Stimulated activated naive CD8-positive, alpha-beta T cell treated with anti-CD3 and anti-CD28 coated beads, Interleukin-15, Interleukin-2, amounts not matched to agents 100 ng/mL and 50 ng/mL, for 24 hours (primary cell): ENCODE data around the gene TAOK1.
"Not testable (repeated sequence)": the region's sequence is repeated elsewhere in the genome, so short reads cannot be mapped to it uniquely, and the experiment has no call there.

Experiments
- H3K27ac Mint-ChIP-seq: one replicate; pipeline ENCODE4 v1.8.0; 2021; ENCODE audit warnings: mild to moderate bottlenecking, mixed read lengths
- H3K27me3 Mint-ChIP-seq: one replicate; pipeline ENCODE4 v1.8.0; 2021; ENCODE audit warnings: mixed read lengths
- H3K36me3 Mint-ChIP-seq: one replicate; pipeline ENCODE4 v1.8.0; 2021; ENCODE audit warnings: low read depth, mixed read lengths
- H3K4me1 Mint-ChIP-seq: one replicate; pipeline ENCODE4 v1.8.0; 2021; ENCODE audit warnings: low read depth, mixed read lengths
- H3K4me3 Mint-ChIP-seq: one replicate; pipeline ENCODE4 v1.8.0; 2021; ENCODE audit warnings: mild to moderate bottlenecking, mixed read lengths
- H3K9me3 Mint-ChIP-seq: one replicate; pipeline ENCODE4 v1.8.0; 2021; ENCODE audit warnings: mixed read lengths

Gene TAOK1

DNA sequence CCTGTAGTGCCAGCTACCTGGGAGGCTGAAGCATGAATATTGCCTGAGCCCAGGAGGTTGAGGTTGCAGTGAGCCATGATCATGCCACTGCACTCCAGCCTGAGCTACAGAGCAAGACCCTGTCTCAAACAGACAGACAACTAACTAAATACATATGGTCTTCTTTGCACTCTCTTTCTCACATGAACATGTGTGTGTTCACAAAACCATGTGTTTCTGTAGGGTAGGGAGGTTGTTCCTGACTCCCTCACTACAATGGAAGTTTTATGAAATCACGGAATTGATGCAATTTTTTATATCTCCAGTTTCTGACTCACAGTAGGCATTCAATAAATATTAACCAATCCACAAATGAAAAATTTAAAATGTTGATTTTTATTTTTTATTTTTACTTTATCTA lies 128.2 kb downstream of the TAOK1 start:
- no peak overlapping the region for H3K27ac Mint-ChIP-seq
- H3K27me3 Mint-ChIP-seq: no peaks in the 10 kb centered on the region

DNA sequence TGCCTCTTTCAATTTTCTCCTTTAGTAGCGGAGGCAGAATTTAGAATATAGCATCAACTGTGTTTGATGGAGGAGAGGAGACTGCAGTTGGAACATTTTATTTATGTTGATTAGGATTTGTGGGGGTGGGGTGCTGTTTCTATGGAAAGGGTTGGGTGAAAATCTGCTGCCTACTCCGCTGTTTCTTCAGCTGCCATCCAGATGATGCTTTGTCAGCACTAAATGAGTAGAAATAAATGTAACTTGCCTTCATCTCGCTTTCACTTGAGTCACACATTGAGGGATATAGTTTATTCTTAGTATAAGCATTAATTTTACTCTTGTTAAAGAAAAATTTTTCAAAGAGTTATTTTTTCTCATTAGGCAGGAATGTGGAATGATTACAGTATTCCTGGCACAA lies 134.5 kb downstream of the TAOK1 start:
- Mint-ChIP-seq H3K27me3 (no peaks in the 10 kb centered on the region), H3K4me1 (no peaks in the 10 kb centered on the region)

More for the DNA sequence above, 128.2 kb downstream of the TAOK1 start:
- no peaks in the 10 kb centered on the region for H3K4me1 Mint-ChIP-seq
- no peak overlapping the region for H3K4me3 Mint-ChIP-seq
- H3K36me3 Mint-ChIP-seq: peaks cover 34% of the 10 kb centered on the region
- H3K9me3 Mint-ChIP-seq: no peaks in the 10 kb centered on the region

DNA sequence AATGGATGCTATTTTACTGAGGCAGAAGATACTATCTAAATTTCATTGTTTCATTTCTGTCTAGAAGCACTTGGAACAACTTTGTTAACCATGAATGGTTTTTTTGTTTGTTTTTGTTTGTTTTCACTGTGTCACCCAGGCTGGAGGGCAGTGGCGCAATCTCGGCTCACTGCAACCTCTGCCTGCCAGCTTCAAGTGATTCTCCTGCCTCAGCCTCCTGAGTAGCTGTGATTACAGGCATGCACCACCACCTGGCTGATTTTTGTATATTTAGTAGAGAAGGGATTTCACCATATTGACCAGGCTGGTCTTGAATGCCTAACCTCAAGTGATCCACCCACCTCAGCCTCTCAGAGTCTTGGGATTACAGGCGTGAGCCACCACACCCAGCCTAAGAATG lies 136.2 kb downstream of the TAOK1 start:
- Mint-ChIP-seq H3K4me1 (no peaks in the 10 kb centered on the region), H3K27me3 (no peaks in the 10 kb centered on the region), H3K9me3 (no peaks in the 10 kb centered on the region), H3K27ac (no peak overlapping the region), H3K4me3 (no peak overlapping the region), H3K36me3 (peaks cover 22% of the 10 kb centered on the region)

More for the DNA sequence above, 134.5 kb downstream of the TAOK1 start:
- Mint-ChIP-seq H3K27ac (no peak overlapping the region), H3K4me3 (no peak overlapping the region), H3K9me3 (no peaks in the 10 kb centered on the region), H3K36me3 (peaks cover 18% of the 10 kb centered on the region)

DNA sequence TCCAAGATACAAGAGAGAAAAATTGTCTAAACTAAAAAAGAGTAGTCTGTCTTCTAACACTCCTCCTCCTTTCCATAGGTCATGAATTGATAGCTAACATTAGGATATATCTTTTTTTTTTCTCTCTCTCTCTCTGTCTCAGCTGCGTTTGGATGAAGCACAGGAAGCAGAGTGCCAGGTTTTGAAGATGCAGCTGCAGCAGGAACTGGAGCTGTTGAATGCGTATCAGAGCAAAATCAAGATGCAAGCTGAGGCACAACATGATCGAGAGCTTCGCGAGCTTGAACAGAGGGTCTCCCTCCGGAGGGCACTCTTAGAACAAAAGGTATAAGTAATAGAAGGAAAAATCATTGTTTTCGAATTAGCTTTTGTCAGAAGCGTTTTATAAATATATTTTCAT lies 143.8 kb downstream of the TAOK1 start:
- H3K4me1 Mint-ChIP-seq: no peaks in the 10 kb centered on the region
- H3K27ac Mint-ChIP-seq: no peak overlapping the region
- no peaks in the 10 kb centered on the region for H3K27me3 Mint-ChIP-seq
- no peaks in the 10 kb centered on the region for H3K9me3 Mint-ChIP-seq
- no peak overlapping the region for H3K4me3 Mint-ChIP-seq
- H3K36me3 Mint-ChIP-seq: peaks cover 30% of the 10 kb centered on the region

DNA sequence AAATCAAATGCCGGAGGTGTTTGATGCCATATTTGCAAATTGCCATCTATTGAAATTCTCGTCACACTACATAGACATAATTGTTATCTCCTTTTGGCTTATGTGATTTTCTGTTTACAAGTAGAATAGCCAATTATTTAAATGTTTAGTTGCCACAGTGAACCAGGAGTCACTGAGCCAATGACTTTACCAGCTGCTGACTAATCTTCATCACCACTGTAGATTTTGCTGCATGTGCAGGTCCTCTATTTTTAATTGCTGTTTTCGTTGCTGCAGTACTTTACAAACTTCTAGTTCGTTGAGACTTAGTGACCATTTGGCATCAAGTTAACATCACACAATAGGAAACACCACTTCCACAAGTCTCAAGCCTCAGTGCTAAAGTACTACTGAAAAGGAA lies 153.9 kb downstream of the TAOK1 start:
- Mint-ChIP-seq H3K4me3 (no peak overlapping the region), H3K4me1 (peaks cover 9% of the 10 kb centered on the region), H3K27ac (no peak overlapping the region), H3K36me3 (peaks cover 29% of the 10 kb centered on the region), H3K9me3 (no peaks in the 10 kb centered on the region), H3K27me3 (no peaks in the 10 kb centered on the region)

DNA sequence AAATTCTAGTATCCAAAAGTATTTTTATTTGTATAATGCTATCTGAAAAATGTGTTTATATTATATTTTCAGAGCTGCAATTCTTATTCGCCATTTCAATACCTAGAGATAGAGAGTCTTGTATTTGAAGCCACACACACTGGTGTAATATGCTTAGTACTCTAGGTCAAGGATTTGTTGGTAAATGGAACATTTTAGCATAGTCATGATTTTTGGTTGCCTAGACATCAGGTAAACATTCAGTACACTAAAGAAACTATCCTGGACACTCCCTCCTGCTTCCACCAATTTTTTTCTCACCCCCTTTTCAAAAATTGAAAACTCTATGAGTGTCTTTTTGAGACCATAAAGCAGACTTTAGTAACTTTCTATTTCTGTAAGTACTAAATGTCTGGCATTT lies 155.9 kb downstream of the TAOK1 start:
- H3K27ac Mint-ChIP-seq: no peak overlapping the region

DNA sequence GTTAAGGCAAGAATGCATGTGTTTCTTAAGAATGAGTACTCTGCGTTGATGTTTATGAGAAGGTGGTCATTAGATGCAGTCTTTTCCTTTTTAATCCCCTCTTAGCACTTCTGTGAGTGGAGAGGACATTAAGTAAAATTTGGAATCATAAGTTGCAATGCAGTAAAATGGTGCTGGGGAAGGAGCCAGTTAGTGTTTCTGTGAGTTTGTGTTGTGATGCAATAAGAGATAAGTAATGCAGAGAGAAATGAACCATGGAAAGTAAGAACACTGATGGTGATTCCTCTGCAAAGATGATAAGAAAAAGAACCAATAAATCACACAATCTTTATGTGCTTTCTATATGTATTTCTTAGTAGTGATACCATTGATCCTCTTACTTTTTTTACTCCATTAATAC lies 156.7 kb downstream of the TAOK1 start:
- H3K4me1 Mint-ChIP-seq: peaks cover 15% of the 10 kb centered on the region
- no peaks in the 10 kb centered on the region for H3K27me3 Mint-ChIP-seq
- H3K27ac Mint-ChIP-seq: no peak overlapping the region
- peaks cover 19% of the 10 kb centered on the region for H3K36me3 Mint-ChIP-seq
- H3K9me3 Mint-ChIP-seq: no peaks in the 10 kb centered on the region
- H3K4me3 Mint-ChIP-seq: no peak overlapping the region

More for the DNA sequence above, 155.9 kb downstream of the TAOK1 start:
- Mint-ChIP-seq H3K4me3 (no peak overlapping the region), H3K4me1 (peaks cover 15% of the 10 kb centered on the region), H3K9me3 (no peaks in the 10 kb centered on the region), H3K36me3 (peaks cover 19% of the 10 kb centered on the region), H3K27me3 (no peaks in the 10 kb centered on the region)

DNA sequence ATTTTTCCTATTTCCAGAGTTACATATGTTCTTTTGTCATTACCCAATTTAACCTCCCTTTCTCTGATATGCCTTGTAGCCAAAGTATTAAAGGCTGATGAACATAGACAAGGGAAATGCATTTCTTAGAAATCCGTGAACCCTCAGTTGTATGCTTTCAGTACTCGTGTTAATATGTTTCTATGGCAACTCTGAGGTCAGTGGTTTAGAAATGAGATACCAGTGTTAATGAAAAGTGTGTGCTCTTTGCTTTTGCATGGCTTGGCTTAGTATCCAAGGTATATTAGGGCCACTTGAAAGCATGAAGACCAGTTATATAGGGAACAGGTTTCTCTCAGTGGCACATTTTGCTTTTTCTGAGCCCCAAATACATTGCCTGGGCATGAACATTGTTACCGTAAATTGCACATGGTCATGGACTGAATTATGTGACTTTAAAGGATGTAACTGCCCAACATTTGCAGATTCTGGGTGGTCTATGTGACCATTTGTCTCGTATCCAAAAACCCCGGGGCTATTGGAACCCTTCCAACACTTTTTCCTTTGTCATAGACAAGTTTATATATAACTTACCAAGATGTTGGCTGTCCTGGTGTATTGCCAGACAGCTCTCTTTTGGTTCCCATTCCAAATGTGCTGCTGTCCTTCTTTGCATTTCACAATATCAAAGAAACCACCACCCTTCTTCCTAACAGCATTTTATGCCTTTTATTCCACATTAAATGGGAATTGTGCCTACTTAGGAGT lies 159.2 kb downstream of the TAOK1 start:
- H3K4me1 Mint-ChIP-seq: peaks cover 15% of the 10 kb centered on the region
- no peaks in the 10 kb centered on the region for H3K27me3 Mint-ChIP-seq
- no peak overlapping the region for H3K4me3 Mint-ChIP-seq
- H3K27ac Mint-ChIP-seq: no peak overlapping the region
- no peaks in the 10 kb centered on the region for H3K9me3 Mint-ChIP-seq
- peaks cover 6% of the 10 kb centered on the region for H3K36me3 Mint-ChIP-seq

DNA sequence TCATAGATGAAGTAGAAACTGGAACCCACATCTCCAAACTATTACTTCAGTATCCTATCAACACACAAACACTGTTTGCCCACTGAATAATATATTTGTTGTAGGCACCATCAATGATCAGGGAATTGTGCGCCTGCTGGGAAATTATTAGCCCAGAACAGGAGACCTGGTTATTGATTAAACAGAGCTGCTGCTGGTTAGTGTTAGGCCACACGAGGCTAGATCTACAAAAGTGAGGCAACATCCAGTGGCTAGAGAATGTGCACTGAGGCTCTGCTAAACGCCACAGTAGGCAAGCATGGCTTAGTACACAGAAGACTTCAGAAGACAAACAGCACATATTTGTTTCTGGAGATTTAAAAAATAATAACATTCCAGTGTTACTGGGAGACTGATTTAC lies 165.7 kb downstream of the TAOK1 start:
- H3K4me1 Mint-ChIP-seq: peaks cover 33% of the 10 kb centered on the region
- H3K27me3 Mint-ChIP-seq: no peaks in the 10 kb centered on the region
- H3K9me3 Mint-ChIP-seq: no peaks in the 10 kb centered on the region
- H3K27ac Mint-ChIP-seq: no peak overlapping the region
- no peak overlapping the region for H3K4me3 Mint-ChIP-seq
- peaks cover 2% of the 10 kb centered on the region for H3K36me3 Mint-ChIP-seq

DNA sequence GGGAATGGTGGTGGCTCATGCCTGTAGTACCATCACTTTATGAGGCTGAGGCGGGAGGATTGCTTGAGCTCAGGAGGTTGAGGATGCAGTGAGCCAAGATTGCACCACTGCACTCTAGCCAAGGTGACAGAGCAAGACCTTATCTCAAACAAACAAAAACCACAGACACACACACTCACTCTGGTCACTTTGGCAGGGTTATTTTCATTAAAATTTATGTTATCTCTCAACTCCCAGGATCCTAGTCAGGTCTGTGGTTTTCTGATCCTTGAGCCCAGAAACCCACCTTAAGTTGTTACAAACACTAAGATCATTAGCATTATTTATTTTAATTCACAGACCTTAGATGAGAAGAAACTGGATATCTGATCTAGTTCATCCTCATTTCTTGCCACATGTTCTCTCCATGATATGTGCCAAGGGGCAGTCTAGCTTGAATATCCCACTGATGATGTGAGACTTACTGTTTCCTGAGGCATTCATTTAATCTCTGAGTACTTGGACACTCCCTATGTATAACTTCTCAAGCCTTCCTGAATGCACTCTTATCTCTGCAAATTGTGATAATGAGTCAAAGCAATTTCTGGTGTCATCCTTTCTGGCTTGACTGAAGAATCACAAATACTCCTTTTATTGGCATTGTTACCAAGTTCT lies 167.0 kb downstream of the TAOK1 start:
- H3K27ac Mint-ChIP-seq: peak overlapping the region; percentile 45
- peaks cover 10% of the 10 kb centered on the region for H3K36me3 Mint-ChIP-seq
- H3K9me3 Mint-ChIP-seq: no peaks in the 10 kb centered on the region
- peaks cover 41% of the 10 kb centered on the region for H3K4me1 Mint-ChIP-seq
- H3K4me3 Mint-ChIP-seq: no peak overlapping the region
- H3K27me3 Mint-ChIP-seq: no peaks in the 10 kb centered on the region

DNA sequence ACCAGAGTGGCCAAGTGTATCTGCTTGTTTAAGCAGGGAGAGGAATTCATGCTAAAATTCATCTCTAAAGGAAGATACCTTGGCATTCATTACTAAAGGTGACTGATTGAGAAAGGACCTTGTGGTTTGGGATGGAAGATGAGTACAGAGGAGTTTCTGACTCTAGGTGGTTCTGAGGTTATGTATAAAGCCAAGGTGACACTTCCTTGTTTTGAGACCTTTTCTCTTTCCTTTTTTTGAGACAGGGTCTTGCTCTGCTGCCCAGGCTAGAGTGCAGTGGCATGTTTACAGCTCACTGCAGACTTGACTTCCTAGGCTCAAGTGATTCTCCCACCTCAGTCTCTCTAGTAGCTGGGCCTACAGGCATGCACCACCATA lies 167.6 kb downstream of the TAOK1 start:
- Mint-ChIP-seq H3K27ac (peak overlapping the region; percentile 45), H3K36me3 (peaks cover 13% of the 10 kb centered on the region), H3K4me3 (no peak overlapping the region), H3K4me1 (peaks cover 46% of the 10 kb centered on the region), H3K27me3 (no peaks in the 10 kb centered on the region), H3K9me3 (no peaks in the 10 kb centered on the region)

DNA sequence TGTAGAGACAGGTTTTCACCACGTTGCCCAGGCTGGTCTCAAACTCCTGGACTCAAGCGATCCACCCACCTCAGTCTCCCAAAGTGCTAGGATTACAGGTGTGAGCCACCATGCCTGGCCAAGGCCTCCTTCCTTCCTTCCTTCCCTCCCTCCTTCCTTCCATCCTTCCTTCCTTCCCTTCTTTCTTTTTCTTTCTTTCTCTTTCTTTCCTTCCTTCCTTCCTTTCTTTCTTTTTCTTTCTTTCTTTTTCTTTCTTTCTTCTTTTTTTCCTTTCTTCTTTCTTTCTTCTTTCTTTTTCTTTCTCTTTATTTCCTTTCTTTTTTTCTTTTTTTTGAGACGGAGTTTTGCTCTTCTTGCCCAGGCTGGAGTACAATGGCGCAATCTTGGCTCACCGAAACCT lies 168.0 kb downstream of the TAOK1 start:
- H3K27me3 Mint-ChIP-seq, H3K27ac Mint-ChIP-seq, H3K9me3 Mint-ChIP-seq, H3K4me3 Mint-ChIP-seq: not testable (repeated sequence)
- Mint-ChIP-seq H3K36me3 (peaks cover 17% of the 10 kb centered on the region), H3K4me1 (peaks cover 50% of the 10 kb centered on the region)

DNA sequence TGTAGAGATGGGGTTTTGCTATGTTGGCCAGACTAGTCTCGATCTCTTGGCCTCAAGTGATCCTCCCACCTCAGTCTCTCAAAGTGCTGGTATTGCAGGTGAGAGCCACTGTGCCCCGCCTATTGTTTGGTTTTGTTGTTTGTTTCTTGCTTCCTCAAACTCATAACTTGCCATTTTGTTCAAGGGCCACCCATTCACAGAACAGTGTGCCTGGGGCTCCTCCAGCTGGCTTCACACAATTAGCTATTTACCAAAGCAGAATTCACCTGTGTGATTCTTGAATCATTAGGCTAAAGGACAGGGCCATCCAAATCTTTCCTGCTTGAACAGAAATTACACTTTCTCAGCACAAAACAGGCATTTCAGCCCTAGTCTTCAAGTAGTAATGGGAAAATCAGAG lies 169.5 kb downstream of the TAOK1 start:
- Mint-ChIP-seq H3K36me3 (peaks cover 17% of the 10 kb centered on the region), H3K9me3 (no peaks in the 10 kb centered on the region), H3K27ac (no peak overlapping the region), H3K4me3 (no peak overlapping the region), H3K4me1 (peaks cover 59% of the 10 kb centered on the region), H3K27me3 (no peaks in the 10 kb centered on the region)

DNA sequence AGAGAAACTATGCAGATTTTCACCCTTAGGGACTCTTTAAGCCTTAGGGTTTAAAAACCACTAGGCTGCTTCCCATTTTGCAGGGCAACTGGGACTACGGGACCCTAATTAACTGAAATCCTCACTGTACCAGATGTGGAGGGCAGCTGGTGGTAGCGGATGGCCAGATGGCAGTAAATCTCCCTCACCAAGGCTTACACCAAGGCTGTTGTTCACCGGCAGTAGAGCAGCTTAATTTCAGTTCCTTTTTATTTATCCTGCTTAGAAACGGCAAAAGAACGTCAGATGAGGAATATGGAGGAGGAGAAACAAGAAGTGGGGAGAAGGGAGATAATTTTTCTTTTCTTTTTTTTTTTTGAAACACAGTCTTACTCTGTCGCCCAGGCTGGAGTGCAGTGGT lies 170.2 kb downstream of the TAOK1 start:
- peaks cover 63% of the 10 kb centered on the region for H3K4me1 Mint-ChIP-seq
- no peaks in the 10 kb centered on the region for H3K27me3 Mint-ChIP-seq
- H3K4me3 Mint-ChIP-seq: no peak overlapping the region
- peaks cover 17% of the 10 kb centered on the region for H3K36me3 Mint-ChIP-seq
- H3K9me3 Mint-ChIP-seq: no peaks in the 10 kb centered on the region
- no peak overlapping the region for H3K27ac Mint-ChIP-seq

DNA sequence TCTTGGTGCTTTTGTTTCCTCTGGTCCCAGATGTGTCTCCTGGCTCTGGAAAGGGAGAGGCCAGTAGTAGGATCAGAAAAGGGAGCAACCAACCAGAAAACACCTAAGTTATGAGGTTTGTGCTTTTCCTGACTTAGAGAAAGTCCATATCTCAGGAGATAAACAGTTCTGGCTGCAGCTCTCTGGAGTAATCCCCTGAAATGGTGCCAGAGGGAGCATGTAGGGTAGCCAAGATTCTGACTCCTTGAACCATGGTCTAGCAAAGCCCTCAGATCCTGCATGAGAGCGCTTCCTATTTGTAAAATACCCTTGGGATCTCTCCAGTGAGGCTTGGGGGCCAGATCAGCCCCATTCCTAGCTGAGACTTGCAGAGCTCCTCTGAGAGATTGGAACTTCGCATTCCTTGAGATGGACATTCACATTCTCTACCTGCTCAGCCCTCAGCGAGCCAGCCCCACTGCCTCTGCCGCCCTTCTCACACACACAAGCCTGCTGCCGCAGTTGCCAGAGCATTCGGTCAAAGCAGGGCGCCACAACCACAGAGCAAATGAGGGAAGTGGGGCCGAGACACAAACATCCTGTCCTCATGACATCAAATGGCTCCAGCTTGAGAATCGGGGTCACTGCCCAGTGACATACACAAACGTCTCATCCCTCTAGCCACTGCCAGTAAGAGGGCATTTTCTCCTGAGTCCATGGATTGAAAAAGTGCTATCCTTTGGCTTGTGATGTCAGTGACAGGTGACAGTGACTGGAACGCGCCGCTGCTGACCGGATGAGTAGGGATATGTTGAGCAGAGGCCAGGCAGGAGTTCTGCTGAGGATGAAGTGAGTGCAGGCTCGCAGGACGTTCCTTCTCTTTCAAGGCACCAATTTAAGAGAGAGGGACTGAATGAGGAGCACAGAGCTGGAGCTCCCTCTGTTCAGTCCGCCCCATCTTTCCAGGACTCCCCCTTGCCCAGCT lies 171.7 kb downstream of the TAOK1 start:
- H3K4me1 Mint-ChIP-seq: peaks cover 70% of the 10 kb centered on the region
- no peaks in the 10 kb centered on the region for H3K9me3 Mint-ChIP-seq
- H3K27me3 Mint-ChIP-seq: no peaks in the 10 kb centered on the region
- peaks cover 17% of the 10 kb centered on the region for H3K36me3 Mint-ChIP-seq
- peak overlapping the region; percentile 58 for H3K27ac Mint-ChIP-seq
- H3K4me3 Mint-ChIP-seq: no peak overlapping the region
